ENCODE results near the gene IGF2BP2.

GRCh38 chr3:185685231-185686035 lies 139.4 kb downstream of the IGF2BP2 start:
- TF ChIP-seq POLR2A (IDR thresholded peaks at IDR 0.05; ENCODE audit: low read depth, low read length) (no peak), POLR2AphosphoS5 (IDR thresholded peaks at IDR 0.05; ENCODE audit: low read depth, low read length) (no peak), TAF1 (IDR thresholded peaks at IDR 0.05; ENCODE audit: low read depth, low read length) (no peak), SPI1 (IDR thresholded peaks at IDR 0.05; ENCODE audit: low read depth, low read length) (no peak), PAX5 (IDR thresholded peaks at IDR 0.05; ENCODE audit: insufficient read depth, low read length, severe bottlenecking) (no peak)

Data from GM12891 (cell line).